Astrocyte of the spinal cord (primary cell): ENCODE results near the gene NOTCH2.

Experiments used
- DNase-seq: peaks from one replicate; pipeline ENCODE4 v3.0.0; 2011; ENCODE audit warnings: low read depth, low spot score
- H3K4me3 ChIP-seq: 2 replicates; pipeline ENCODE4 v1.5.1; 2011; ENCODE audit warnings: low read depth, mild to moderate bottlenecking, low read length, moderate library complexity
- CTCF ChIP-seq: IDR thresholded peaks from 2 replicates; pipeline ENCODE4 v1.5.1; 2012; ENCODE audit warnings: low read depth, mild to moderate bottlenecking, low read length, inconsistent platforms
- in situ Hi-C: cut with HindIII; loops from 2 replicates; pipeline ENCODE4 v1.10.0; 2017; ENCODE audit warnings: low sequenced_read_pairs

Gene NOTCH2

GRCh38 chr1:119915517-119915916 lies 153.9 kb downstream of the NOTCH2 start:
- DNase-seq = no peak
- in situ Hi-C loops = no loop called here
- no peak for TF ChIP-seq CTCF
- H3K4me3 ChIP-seq = no peak overlapping the region

GRCh38 chr1:119914071-119914470 lies 155.4 kb downstream of the NOTCH2 start:
- in situ Hi-C loops = no loop called here
- no peak for DNase-seq
- no peak for TF ChIP-seq CTCF
- H3K4me3 ChIP-seq = no peak overlapping the region

GRCh38 chr1:119912963-119913362 lies 156.5 kb downstream of the NOTCH2 start:
- DNase-seq = no peak
- H3K4me3 ChIP-seq = no peak overlapping the region
- TF ChIP-seq CTCF = no peak
- in situ Hi-C loops = no loop called here

GRCh38 chr1:119911775-119912174 lies 157.7 kb downstream of the NOTCH2 start:
- DNase-seq = no peak
- no peak overlapping the region for H3K4me3 ChIP-seq
- no peak for TF ChIP-seq CTCF
- in situ Hi-C loops = no loop called here

GRCh38 chr1:119910618-119911017 lies 158.8 kb downstream of the NOTCH2 start:
- H3K4me3 ChIP-seq = no peak overlapping the region
- in situ Hi-C loops = no loop called here
- TF ChIP-seq CTCF = no peak
- DNase-seq = no peak

- no peak overlapping the region for H3K4me3 ChIP-seq
- no peak for DNase-seq
- in situ Hi-C loops = no loop called here
- no peak for TF ChIP-seq CTCF
These were observed 159.4 kb downstream of the NOTCH2 start for GRCh38 chr1:119909890-119910596.
